ENCODE measurements around the gene SLC12A7.
A peak's percentile ranks its signal among the peaks of the same experiment; 100 is the strongest.
"Not testable (repeated sequence)": the region's sequence is repeated elsewhere in the genome, so short reads cannot be mapped to it uniquely, and the experiment has no call there.

The SLC12A7 gene

DNA sequence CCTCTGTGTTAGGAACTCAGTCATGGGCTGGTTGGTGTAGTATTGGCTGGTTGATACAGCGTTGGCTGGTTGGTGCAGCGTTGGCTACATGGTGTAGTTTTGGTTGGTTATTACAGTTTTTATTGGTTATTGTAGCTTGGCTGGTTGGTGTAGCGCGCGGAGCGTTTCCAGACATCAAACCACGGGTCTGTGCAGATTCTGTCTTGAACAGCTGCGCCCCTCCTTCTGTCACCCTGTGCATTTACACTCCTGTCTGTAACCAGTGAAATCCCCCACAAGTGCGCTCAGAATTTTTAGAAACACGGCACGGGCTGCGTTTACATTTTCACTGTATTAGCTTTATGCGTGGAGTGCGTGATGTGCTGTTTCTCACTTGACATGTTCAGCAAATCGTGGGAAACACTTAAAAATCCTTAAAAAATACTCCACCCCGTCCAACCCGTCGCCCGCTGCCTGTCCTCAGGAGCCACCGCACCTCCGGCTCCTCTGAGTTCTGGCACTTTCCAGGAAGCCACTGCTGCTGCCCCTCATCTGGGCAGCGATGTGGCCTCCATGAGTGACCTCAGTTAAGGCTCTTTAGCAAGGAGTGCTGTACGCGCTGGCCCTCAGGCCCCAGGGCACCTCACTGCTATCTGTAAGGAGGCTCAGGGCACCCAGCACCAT is 82.5 kb downstream of the SLC12A7 start:
- no peak for ATAC-seq (replicated peaks)
- H3K27me3 Mint-ChIP-seq: peaks cover 7 to 26% of the 10 kb centered on the region in 2 donors
- H3K27ac Mint-ChIP-seq: no peak overlapping the region
- DNase-seq: no peak
- H3K9me3 Mint-ChIP-seq: no peaks in the 10 kb centered on the region
- no peak overlapping the region for H3K4me3 Mint-ChIP-seq
- no peaks in the 10 kb centered on the region for H3K4me1 Mint-ChIP-seq (ENCODE audit: low read depth in 2 of 2)
- no peaks in the 10 kb centered on the region for H3K36me3 Mint-ChIP-seq (ENCODE audit: insufficient read depth)

DNA sequence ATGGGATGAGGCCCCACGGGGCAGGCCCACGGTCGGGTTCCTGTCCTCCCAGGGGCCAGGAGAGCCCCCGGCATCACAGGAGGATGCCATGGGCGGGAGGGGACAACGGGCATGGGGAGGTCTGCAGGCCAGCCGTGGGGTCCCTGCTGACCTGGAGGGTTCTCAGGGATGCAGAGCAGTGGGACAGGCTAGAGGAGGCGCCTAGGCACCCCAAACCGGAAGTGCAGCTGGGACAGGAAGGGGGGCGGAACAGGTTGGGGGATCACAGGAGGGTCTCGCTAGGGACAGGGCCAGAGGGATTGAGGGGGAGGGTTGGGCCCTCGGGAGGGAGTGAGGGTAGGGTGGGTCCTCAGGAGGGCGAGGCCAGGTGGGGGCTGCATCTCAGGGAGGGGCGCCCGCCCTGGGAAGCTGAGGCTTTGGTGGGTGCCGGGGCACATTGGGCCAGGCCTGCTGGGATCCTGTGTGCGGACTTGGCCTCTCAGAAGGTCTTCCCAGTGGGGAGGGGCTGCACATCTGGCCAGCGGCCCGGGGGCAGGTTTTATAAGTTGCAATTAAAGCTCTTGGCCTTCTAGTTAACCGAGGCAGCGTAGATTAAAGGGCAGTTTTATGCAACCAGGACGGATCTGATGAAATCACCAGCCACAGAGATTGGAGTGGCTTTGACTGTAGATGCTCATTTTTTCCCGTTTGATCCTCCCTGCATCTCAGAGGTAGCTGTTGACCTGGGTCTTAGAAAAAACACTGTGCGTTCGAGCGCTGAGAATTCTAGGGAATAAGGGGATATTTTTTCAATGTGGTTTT is 83.2 kb downstream of the SLC12A7 start:
- ATAC-seq (replicated peaks) (no peak), DNase-seq (no peak)
- H3K9me3 Mint-ChIP-seq: no peaks in the 10 kb centered on the region
- no peak overlapping the region for H3K4me3 Mint-ChIP-seq
- no peaks in the 10 kb centered on the region for H3K36me3 Mint-ChIP-seq (ENCODE audit: insufficient read depth)
- H3K27me3 Mint-ChIP-seq: peaks cover 7 to 20% of the 10 kb centered on the region in 2 donors
- no peak overlapping the region for H3K27ac Mint-ChIP-seq
- H3K4me1 Mint-ChIP-seq (ENCODE audit: low read depth in 2 of 2): no peaks in the 10 kb centered on the region

DNA sequence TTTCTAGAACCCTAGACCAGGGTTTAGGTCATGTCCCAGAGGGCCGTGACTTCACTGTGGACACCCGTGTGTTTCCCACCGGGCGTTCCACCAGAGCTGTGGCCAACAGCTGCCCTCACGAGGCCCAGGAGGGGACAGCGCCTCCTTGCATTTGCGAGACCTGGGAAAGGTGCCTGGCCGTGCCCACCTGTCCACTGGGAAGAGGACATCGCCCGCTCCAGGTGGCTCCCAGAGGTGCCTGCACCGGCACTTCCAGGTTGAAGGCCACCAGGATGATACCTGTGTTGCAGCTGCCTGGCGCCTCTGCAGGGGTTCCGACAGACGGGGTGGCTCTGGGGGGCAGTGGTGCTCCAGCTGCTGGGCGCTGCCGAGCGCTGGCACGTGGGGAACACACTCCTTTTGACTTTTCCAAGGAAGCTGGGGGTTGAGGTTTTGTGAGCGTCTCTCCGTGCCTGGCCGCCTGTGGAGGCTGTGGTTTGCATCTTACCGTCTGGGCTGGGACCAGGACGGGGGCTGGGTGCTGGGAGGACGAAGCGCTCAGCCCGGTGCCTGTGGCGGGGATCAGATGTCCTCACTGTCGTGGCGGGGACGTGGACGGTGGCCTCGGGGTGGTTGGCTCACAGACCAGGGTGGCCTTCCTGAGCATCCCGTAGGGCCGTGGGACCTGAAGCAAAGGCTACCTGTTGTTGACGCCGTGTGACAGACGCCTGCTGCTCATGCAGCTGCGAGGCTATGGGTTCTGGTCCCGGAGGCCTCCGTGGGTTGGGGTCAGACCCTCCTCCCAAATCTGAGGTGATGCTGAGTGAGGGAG is 84.0 kb downstream of the SLC12A7 start:
- no peaks in the 10 kb centered on the region for H3K4me1 Mint-ChIP-seq (ENCODE audit: low read depth in 2 of 2)

DNA sequence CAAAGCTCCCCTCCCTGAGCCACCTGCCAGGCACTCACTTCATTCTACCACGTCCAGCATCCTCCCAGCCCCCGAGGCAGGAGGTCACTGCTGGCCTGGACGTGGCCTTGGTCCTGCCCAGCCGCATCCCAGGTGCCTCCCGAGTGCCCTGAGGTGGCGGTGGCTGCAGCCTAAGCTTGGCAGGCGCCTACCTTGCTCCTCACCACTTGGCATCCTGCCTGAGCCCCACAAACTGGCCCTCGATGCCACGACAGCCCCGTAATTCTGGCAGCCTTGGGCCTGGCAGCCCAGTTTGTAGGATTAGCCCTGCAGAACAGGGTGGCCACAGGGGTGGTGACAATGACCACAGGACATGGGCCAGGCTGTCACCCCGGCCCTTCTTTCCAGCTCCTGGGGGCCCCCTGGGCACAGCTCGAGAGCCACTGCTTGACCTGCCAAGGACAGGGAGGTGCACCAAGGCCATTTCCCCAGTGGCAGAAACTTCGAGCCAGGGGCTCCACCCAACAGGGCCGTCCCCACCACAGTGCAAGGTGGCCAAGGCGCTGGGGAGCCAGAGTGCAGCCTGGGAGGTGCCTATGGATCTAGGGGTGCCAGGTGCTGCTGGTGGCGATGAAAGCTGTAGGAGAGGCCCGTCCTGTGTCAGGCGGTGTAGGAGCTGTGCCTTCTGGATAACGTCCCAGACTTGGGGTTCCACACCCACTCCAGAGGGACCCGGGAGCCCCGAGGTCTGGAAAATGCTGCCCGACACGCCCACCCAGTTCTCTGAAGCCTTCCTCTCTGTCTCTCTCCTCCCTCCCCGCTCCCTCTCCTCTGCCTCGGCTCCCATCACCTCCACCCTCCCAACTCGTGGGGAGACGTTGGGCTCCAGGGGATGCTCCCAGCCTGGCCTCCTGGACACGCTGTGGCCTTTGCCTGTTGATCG is 84.9 kb downstream of the SLC12A7 start:
- H3K36me3 Mint-ChIP-seq (ENCODE audit: insufficient read depth): no peaks in the 10 kb centered on the region
- no peak overlapping the region for H3K27ac Mint-ChIP-seq
- peaks cover under 1 to 5% of the 10 kb centered on the region in 2 donors for H3K27me3 Mint-ChIP-seq
- DNase-seq (no peak), ATAC-seq (replicated peaks) (no peak)
- no peaks in the 10 kb centered on the region for H3K9me3 Mint-ChIP-seq
- no peak overlapping the region for H3K4me3 Mint-ChIP-seq
- no peaks in the 10 kb centered on the region for H3K4me1 Mint-ChIP-seq (ENCODE audit: low read depth in 2 of 2)

More for the DNA sequence above, 84.0 kb downstream of the SLC12A7 start:
- no peaks in the 10 kb centered on the region for H3K36me3 Mint-ChIP-seq (ENCODE audit: insufficient read depth)
- H3K27me3 Mint-ChIP-seq: peaks cover 7 to 14% of the 10 kb centered on the region in 2 donors
- no peak for DNase-seq
- no peak overlapping the region for H3K4me3 Mint-ChIP-seq
- no peak for ATAC-seq (replicated peaks)
- H3K9me3 Mint-ChIP-seq: no peaks in the 10 kb centered on the region
- no peak overlapping the region for H3K27ac Mint-ChIP-seq

DNA sequence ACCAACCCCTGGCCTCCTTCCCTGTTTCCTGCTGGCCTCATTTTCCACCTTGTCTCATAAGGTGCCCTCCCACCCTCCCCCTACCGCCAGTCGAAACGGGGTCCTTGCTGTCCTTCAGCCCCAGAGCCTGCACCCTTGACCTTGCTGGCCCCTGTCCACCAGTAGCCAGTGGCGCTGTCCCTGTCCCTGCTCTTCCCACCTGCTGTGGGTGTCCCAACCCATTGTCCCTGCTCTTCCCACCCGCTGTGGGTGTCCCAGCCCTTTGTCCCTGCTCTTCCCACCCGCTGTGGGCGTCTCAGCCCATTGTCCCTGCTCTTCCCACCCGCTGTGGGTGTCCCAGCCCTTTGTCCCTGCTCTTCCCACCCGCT is 89.9 kb downstream of the SLC12A7 start:
- H3K4me1 Mint-ChIP-seq (ENCODE audit: low read depth in 2 of 2); H3K36me3 Mint-ChIP-seq (ENCODE audit: insufficient read depth); H3K27me3 Mint-ChIP-seq; DNase-seq; H3K4me3 Mint-ChIP-seq; ATAC-seq (replicated peaks); H3K9me3 Mint-ChIP-seq; H3K27ac Mint-ChIP-seq: not testable (repeated sequence)

DNA sequence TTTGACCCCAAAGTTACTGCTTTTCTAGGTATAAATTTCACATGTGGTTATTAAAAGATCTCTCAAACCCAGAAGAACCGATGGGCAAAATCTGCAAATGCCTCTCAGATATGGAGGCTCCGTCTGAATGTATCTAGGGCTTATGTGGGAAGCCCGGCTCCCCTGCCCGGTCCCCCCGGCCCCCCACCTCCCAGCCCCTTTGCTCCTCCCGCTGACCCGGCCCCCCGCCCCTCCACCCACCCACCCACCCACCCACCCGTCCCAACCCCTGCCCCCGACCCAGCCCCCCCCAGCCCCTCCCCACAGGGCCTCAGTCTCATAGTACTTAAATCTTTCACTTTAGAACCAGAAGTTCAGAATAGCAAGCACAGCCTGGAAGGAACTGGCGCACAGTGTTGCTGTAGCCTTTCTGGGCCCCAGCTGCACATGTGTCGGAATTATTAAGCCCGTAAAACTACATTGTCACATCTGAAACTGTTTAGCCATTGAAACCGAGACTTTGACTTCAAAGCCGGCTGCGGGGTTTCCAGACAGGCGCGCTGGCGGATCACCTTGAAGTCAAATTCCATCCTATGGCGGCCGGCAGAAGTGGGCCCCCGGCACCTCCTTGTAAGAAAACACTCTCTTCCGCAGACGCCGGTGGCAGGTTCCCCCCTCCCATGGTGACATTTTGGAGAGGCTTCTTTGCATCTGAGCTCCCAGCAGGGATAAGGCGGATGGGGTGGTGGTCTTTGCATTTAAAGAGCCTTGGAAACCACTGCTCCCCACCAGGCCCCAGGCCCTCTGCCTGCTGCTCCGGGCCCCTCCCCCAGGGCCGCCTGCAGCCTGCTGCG is 90.5 kb downstream of the SLC12A7 start:
- no peak for DNase-seq
- H3K27ac Mint-ChIP-seq: no peak overlapping the region
- H3K4me1 Mint-ChIP-seq (ENCODE audit: low read depth in 2 of 2): no peaks in the 10 kb centered on the region
- no peaks in the 10 kb centered on the region for H3K27me3 Mint-ChIP-seq
- H3K9me3 Mint-ChIP-seq: no peaks in the 10 kb centered on the region
- H3K36me3 Mint-ChIP-seq (ENCODE audit: insufficient read depth): no peaks in the 10 kb centered on the region
- H3K4me3 Mint-ChIP-seq: no peak overlapping the region
- no peak for ATAC-seq (replicated peaks)

DNA sequence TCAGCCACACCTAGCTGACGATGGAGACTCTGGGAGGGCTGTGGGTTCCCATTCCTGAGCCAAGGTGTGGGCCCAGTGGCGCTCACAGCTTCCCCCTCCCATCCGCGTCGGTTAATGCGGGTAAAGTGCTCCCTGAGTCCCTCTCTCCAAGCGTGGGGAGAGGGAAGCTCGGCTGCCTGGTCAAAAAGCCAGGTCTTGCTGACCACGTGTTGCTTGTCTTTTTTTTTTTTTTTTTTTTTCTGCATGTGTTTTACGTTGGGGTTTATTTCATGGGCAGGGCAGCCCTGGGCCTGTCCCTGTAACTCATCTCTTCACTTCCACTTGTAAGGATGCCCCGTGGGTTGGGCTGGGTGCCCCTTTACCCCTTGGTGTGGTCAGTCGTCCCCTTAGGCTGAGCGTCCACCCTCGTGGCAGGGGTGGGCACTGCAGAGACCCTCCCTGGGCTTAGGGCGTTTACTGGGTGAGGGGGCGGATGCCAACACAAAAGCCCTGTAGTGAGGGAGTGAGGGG is 91.4 kb downstream of the SLC12A7 start:
- no peaks in the 10 kb centered on the region for H3K9me3 Mint-ChIP-seq
- no peak overlapping the region for H3K27ac Mint-ChIP-seq
- H3K36me3 Mint-ChIP-seq (ENCODE audit: insufficient read depth): no peaks in the 10 kb centered on the region
- H3K27me3 Mint-ChIP-seq: no peaks in the 10 kb centered on the region
- no peak for DNase-seq
- H3K4me1 Mint-ChIP-seq (ENCODE audit: low read depth in 2 of 2): no peaks in the 10 kb centered on the region
- no peak overlapping the region for H3K4me3 Mint-ChIP-seq
- no peak for ATAC-seq (replicated peaks)

DNA sequence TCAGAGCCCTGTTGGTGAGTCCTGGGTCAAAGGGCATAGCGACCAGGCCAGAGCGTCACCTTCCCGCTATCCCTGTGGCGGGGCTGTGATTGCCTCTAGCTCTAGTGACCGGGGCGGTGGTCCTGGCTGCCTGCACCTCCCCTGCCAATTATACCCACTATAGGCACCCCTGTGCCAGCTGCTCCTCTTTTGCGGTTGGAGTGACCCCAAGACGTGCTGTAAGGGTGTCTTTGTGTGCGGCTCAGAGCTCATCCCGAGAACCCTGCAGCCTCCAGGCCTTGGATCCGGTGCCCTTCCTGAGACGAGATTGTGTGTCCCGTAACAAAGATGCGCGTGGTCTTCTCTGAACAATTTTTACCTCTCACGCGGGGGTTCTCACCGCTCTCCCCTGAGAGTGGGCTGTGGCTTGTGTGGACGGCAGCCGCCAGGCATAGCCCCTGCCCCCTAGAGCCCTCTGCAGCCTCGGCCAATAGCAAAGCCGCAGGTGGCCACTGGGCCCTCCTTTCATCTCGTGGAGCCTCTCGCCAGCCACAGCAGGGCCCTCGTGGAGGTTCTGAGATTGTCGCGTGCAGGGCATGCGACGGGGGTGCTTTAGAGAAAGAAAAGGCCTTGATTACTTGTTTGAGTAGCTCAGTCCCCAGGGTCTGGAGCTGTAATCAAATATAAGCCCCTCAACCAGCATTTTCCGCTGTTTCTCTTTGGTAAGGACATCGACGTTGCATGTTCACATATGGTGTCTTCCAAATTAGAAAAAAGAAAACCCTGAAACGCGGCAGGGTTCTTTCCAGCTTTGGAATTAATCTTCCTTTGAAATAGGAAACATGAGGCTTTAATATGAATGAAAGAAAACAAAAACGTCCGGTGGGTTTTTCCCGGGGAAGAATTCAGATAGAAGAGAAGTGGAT is 92.6 kb downstream of the SLC12A7 start:
- no peak overlapping the region for H3K4me3 Mint-ChIP-seq
- no peaks in the 10 kb centered on the region for H3K36me3 Mint-ChIP-seq (ENCODE audit: insufficient read depth)
- no peak for DNase-seq
- no peak overlapping the region for H3K27ac Mint-ChIP-seq
- H3K4me1 Mint-ChIP-seq (ENCODE audit: low read depth in 2 of 2): no peaks in the 10 kb centered on the region
- no peak for ATAC-seq (replicated peaks)
- H3K27me3 Mint-ChIP-seq: no peaks in the 10 kb centered on the region
- no peaks in the 10 kb centered on the region for H3K9me3 Mint-ChIP-seq

DNA sequence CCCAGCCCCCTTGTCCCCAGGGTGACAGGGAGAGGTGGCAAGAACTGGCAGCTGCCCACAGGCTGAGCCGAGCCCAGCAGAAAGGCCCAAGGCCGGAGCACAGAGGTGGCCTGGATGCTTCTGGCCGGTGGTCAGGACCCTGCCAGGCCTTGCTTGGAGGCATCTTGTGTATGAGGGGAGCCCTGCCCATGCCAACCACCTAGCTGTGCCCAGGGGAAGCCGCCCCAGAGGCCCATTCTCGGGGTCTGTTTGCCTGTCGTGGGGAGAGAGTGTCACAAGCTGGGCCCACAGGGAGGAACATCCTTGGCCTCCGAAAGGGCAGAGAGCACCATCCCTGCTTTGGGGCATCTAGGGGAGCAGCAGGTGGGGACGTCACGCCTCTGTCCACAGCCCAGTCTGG is 93.3 kb downstream of the SLC12A7 start:
- Mint-ChIP-seq H3K36me3 (ENCODE audit: insufficient read depth) (no peaks in the 10 kb centered on the region), H3K27ac (no peak overlapping the region), H3K9me3 (no peaks in the 10 kb centered on the region), H3K4me3 (no peak overlapping the region), H3K4me1 (ENCODE audit: low read depth in 2 of 2) (no peaks in the 10 kb centered on the region), H3K27me3 (no peaks in the 10 kb centered on the region)
- DNase-seq: no peak
- ATAC-seq (replicated peaks): no peak

DNA sequence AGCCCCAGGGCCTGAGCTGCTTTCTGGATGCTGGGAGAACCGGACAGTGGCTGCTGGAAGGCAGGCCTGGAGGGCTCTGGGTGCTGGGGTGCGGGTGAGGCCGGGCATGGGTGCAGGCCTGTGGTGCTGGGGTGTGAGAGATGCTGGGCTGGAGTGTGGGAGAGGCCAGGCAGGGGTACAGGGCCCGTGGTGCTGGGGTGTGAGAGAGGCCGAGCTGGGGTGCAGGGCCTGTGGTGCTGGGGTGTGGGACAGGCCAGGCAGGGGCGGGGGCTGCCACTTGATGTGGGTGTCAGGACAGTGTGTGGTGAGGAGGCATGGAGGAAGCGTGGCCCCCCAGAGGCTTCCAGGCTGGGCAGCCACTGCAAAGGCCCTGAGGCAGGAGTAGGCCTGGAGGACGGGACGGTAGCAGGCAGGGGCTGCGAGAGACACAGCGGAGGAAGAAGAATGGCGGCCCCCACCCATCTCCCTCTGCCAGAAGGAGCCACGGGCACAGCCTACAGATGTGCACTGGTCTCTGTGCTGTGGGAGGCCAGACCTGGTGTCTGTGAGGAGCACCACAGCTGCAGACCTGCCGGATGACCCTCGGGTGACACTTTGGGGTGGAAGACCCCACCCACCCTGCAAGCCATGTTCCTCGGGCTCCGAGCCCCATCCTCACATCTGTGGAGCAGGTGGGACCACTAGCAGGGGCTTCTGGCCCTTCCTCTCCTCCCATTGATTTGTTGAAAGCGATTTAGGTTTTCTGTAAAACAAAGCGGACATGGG is 94.0 kb downstream of the SLC12A7 start:
- no peaks in the 10 kb centered on the region for H3K36me3 Mint-ChIP-seq (ENCODE audit: insufficient read depth)
- no peak for ATAC-seq (replicated peaks)
- no peak overlapping the region for H3K4me3 Mint-ChIP-seq
- peaks cover 0 to 3% of the 10 kb centered on the region in 2 donors for H3K27me3 Mint-ChIP-seq
- H3K4me1 Mint-ChIP-seq (ENCODE audit: low read depth in 2 of 2): no peaks in the 10 kb centered on the region
- H3K27ac Mint-ChIP-seq: no peak overlapping the region
- no peak for DNase-seq
- H3K9me3 Mint-ChIP-seq: no peaks in the 10 kb centered on the region

DNA sequence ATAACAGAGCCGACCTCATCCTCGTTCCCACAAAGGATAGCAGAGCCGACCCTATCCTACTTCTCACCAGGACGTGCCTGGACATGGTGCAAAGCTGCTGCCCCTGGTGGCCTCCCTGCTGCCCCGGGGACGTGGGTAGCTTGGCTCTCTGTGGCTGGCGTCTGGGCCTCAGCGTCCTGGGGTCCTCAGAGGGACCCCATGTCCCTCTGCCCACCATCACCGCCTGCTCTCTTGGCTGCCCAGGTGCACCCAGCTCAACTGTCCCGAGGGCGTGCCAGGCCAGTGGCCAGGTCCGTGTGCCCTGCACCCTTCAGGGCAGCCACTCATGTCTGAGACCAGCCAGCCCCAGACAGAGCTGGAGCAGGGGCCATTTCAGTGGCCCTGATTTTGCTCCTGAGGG is 94.8 kb downstream of the SLC12A7 start:
- no peaks in the 10 kb centered on the region for H3K9me3 Mint-ChIP-seq
- no peak overlapping the region for H3K4me3 Mint-ChIP-seq
- no peaks in the 10 kb centered on the region for H3K4me1 Mint-ChIP-seq (ENCODE audit: low read depth in 2 of 2)
- H3K27me3 Mint-ChIP-seq: peaks cover 0 to 10% of the 10 kb centered on the region in 2 donors
- ATAC-seq (replicated peaks) (no peak), DNase-seq (no peak)
- H3K27ac Mint-ChIP-seq: peak overlapping the region in 1 of 2 donors; percentile 82
- no peaks in the 10 kb centered on the region for H3K36me3 Mint-ChIP-seq (ENCODE audit: insufficient read depth)
